A549 (cell line): Measurements from ENCODE around the gene CLCN4. TPM values are rescaled to one million over a fixed set of nuclear protein-coding genes. Genes with fewer than 3 reads are reported as not detected.

Experiments
- ATAC-seq, 2 experiments: fragments of 200-7000 bp in 1 of 2; fragments of >200 bp in 1 of 2; cut with Nextera tagmentation in 1 of 2; cut with Tn5 transposase in 1 of 2; 3 replicates each; pipeline versions ENCODE4 v1.8.0 to v1.9.1; 2018 to 2020; ENCODE audit warnings: mild to moderate bottlenecking in 1 of 2, moderate library complexity in 1 of 2
- CTCF ChIA-PET: fragments of 300-600 bp; sonication (Branson Sonifier 250); formaldehyde crosslinking; extraction: SDS; loops from one replicate; lab custom pipeline; 2021; ENCODE audit warnings: antibody characterized with exemption, inconsistent platforms; lab: Yijun Ruan, JAX
- POLR2A ChIA-PET: fragments of 350-600 bp; formaldehyde crosslinking; extraction: SDS; loops from one replicate; lab custom pipeline; 2021; ENCODE audit warnings: antibody characterized with exemption, inconsistent platforms; lab: Yijun Ruan, JAX
- DNase-seq, 2 experiments: peaks; one replicate each; pipeline versions ENCODE4 v3.0.0 to v3.0.0-alpha.2; 2011 to 2016; ENCODE audit warnings: low read depth in 1 of 2, low spot score in 1 of 2
- FAIRE-seq: peaks from 2 replicates; lab custom pipeline; 2011; peaks lifted over from hg19 to GRCh38; lab: Jason Lieb, UNC
- H3K27ac ChIP-seq, 2 experiments: fragments of >200 bp; sonication (Bioruptor Twin); formaldehyde crosslinking; 3 replicates each; pipeline ENCODE4 v1.5.1; 2016 to 2017
- H3K4me1 ChIP-seq: fragments of >200 bp; sonication (Bioruptor Twin); formaldehyde crosslinking; 3 replicates; pipeline ENCODE4 v1.6.1; 2016
- H3K4me2 ChIP-seq: fragments of >200 bp; sonication (Bioruptor Twin); formaldehyde crosslinking; 3 replicates; pipeline ENCODE4 v1.6.1; 2016
- H3K4me3 ChIP-seq: fragments of >200 bp; sonication (Bioruptor Twin); formaldehyde crosslinking; 3 replicates; pipeline ENCODE4 v1.5.1; 2016
- H3K9me3 ChIP-seq: fragments of >200 bp; sonication (Bioruptor Twin); formaldehyde crosslinking; 3 replicates; pipeline ENCODE4 v1.6.1; 2016
- BCL3 ChIP-seq: fragments of >200 bp; sonication (Bioruptor Twin); formaldehyde crosslinking; IDR thresholded peaks from 3 replicates; pipeline ENCODE4 v1.6.1; 2016
- BHLHE40 ChIP-seq: IDR thresholded peaks from 2 replicates; pipeline ENCODE4 v1.6.1; 2012; ENCODE audit warnings: low read depth, low read length, inconsistent platforms
- CHD4 ChIP-seq: fragments of 200-600 bp; sonication (generic); IDR thresholded peaks from 2 replicates; pipeline ENCODE4 v1.6.1; 2016; ENCODE audit warnings: antibody characterized with exemption, mild to moderate bottlenecking, borderline replicate concordance
- CTCF ChIP-seq: fragments of >200 bp; sonication (Bioruptor Twin); formaldehyde crosslinking; IDR thresholded peaks from 3 replicates; pipeline ENCODE4 v1.5.1; 2016
- EHMT2 ChIP-seq: fragments of 200-600 bp; sonication (generic); IDR thresholded peaks from 2 replicates; pipeline ENCODE4 v1.6.1; 2016; ENCODE audit warnings: antibody characterized with exemption, low read depth, mild to moderate bottlenecking, moderate library complexity
- FOXS1 ChIP-seq: fragments of 250-450 bp; sonication (Bioruptor Pico); IDR thresholded peaks from 2 replicates; pipeline ENCODE4 v1.5.0; 2020; ENCODE audit warnings: mild to moderate bottlenecking, moderate library complexity
- HDAC2 ChIP-seq: fragments of 200-600 bp; sonication (generic); IDR thresholded peaks from 2 replicates; pipeline ENCODE4 v1.6.1; 2016
- HOXB5 ChIP-seq: fragments of 250-450 bp; sonication (Bioruptor Pico); IDR thresholded peaks from 2 replicates; pipeline ENCODE4 v1.5.0; 2020; ENCODE audit warnings: mild to moderate bottlenecking, moderate library complexity
- JUN ChIP-seq, 2 experiments: fragments of >200 bp; sonication (Bioruptor Twin); formaldehyde crosslinking; IDR thresholded peaks; 2 replicates in 1 of 2; 3 replicates in 1 of 2; pipeline ENCODE4 v1.6.1; 2016 to 2017
- JUNB ChIP-seq: fragments of >200 bp; sonication (Bioruptor Twin); formaldehyde crosslinking; IDR thresholded peaks from 2 replicates; pipeline ENCODE4 v1.6.1; 2016
- KDM1A ChIP-seq: fragments of 200-600 bp; sonication (generic); IDR thresholded peaks from 2 replicates; pipeline ENCODE4 v1.6.1; 2016; ENCODE audit warnings: low read depth, mild to moderate bottlenecking
- MAX ChIP-seq: IDR thresholded peaks from 2 replicates; pipeline ENCODE4 v1.6.1; 2012
- MYC ChIP-seq: IDR thresholded peaks from 2 replicates; pipeline ENCODE4 v1.6.1; 2012; ENCODE audit warnings: mild to moderate bottlenecking, inconsistent platforms, low read length, improper control_type of control experiment, borderline replicate concordance
- NFE2L2 ChIP-seq: fragments of 150-350 bp; conservative IDR thresholded peaks from 2 replicates; pipeline ENCODE4 v1.6.1; 2014; ENCODE audit warnings: low read length
- NPAS2 ChIP-seq: fragments of 250-450 bp; sonication (Bioruptor Pico); IDR thresholded peaks from 2 replicates; pipeline ENCODE4 v1.8.0; 2022; ENCODE audit warnings: mild to moderate bottlenecking, moderate library complexity, borderline replicate concordance
- NR3C1 ChIP-seq: fragments of >200 bp; sonication (Bioruptor Twin); formaldehyde crosslinking; IDR thresholded peaks from 3 replicates; pipeline ENCODE4 v1.6.1; 2017
- RAD21 ChIP-seq, 2 experiments: fragments of >200 bp in 1 of 2; sonication (Bioruptor Twin) in 1 of 2; formaldehyde crosslinking in 1 of 2; IDR thresholded peaks in 1 of 2; conservative IDR thresholded peaks in 1 of 2; 2 replicates in 1 of 2; 3 replicates in 1 of 2; pipeline ENCODE4 v1.6.1; 2012 to 2018; ENCODE audit warnings: inconsistent platforms in 1 of 2
- REST ChIP-seq: fragments of 200-600 bp; sonication (generic); IDR thresholded peaks from 2 replicates; pipeline ENCODE4 v1.6.1; 2016; ENCODE audit warnings: antibody characterized with exemption, mild to moderate bottlenecking, moderate library complexity
- SMC3 ChIP-seq: fragments of >200 bp; sonication (Bioruptor Twin); formaldehyde crosslinking; IDR thresholded peaks from 3 replicates; pipeline ENCODE4 v1.6.1; 2018; ENCODE audit warnings: inconsistent platforms
- USF2 ChIP-seq: fragments of 450-650 bp; IDR thresholded peaks from 2 replicates; pipeline ENCODE4 v1.6.1; 2014; ENCODE audit warnings: antibody characterized with exemption
- WGBS: methylation state at CpG from one replicate; pipeline ENCODE4 v1.1.6; 2017; ENCODE audit errors: missing lambda C conversion rate; 5-methylcytosine and 5-hydroxymethylcytosine counted together
- polyA plus RNA-seq, 4 experiments: library from polyadenylated mRNA; depleted of rRNA in 3 of 4; stranded (reverse); fragments of >200 nt; fragmentation: RNase III in 1 of 4; extraction: RNeasy Plus Mini Kit Qiagen cat#74134 plus additional on column Dnase treatment in 1 of 4; gene quantifications; 2 replicates in 3 of 4; 3 replicates in 1 of 4; pipeline ENCODE4 v1.2.3, GENCODE V29; 2011 to 2017

The CLCN4 gene
- polyA plus RNA-seq, 2 of the 4 experiments (the other 2 are of a cell fraction), result 2.8 to 4.7 TPM

- Histone ChIP-seq H3K4me2 (no peak overlapping the region), H3K27ac (no peak overlapping the region), H3K4me3 (no peak overlapping the region), H3K9me3 (peaks cover 28% of the 10 kb centered on the region), H3K4me1 (no peaks in the 10 kb centered on the region)
- ChIA-PET POLR2A (no interaction called here), CTCF (no interaction called here)
- ATAC-seq, result no peak
- FAIRE-seq, result no peak
- no peak for DNase-seq
- WGBS, result 81% methylated on average over 8 of the region's 13 CpGs
- no peak for TF ChIP-seq NR3C1
- no peak for TF ChIP-seq CTCF
- no peak for TF ChIP-seq EHMT2
- TF ChIP-seq MYC, result no peak
- no peak for TF ChIP-seq CHD4
- no peak for TF ChIP-seq NFE2L2
- no peak for TF ChIP-seq MAX
- TF ChIP-seq USF2, result no peak
- TF ChIP-seq HOXB5 (CRISPR knock-in tag), result no peak
- TF ChIP-seq BHLHE40, result no peak
- no peak for TF ChIP-seq REST
- no peak for TF ChIP-seq JUN (IDR thresholded peaks at IDR 0.05)
Observed at GRCh38 chrX:10125248-10125615, 31.5 kb upstream of the CLCN4 start.

GRCh38 chrX:10126044-10126443 lies 30.7 kb upstream of the CLCN4 start:
- FAIRE-seq, result no peak
- DNase-seq, result no peak
- POLR2A ChIA-PET, result no interaction called here
- Histone ChIP-seq H3K9me3 (peaks cover 20% of the 10 kb centered on the region), H3K4me1 (no peaks in the 10 kb centered on the region), H3K4me2 (no peak overlapping the region), H3K4me3 (no peak overlapping the region), H3K27ac (no peak overlapping the region)
- no peak for ATAC-seq
- CTCF ChIA-PET, result no interaction called here
- no peak for TF ChIP-seq NPAS2 (CRISPR knock-in tag)
- TF ChIP-seq SMC3, result no peak
- no peak for TF ChIP-seq JUNB
- 92% methylated on average over 23 of the region's 23 CpGs for WGBS

GRCh38 chrX:10126834-10127233 lies 29.9 kb upstream of the CLCN4 start:
- 90% methylated on average over 9 of the region's 10 CpGs for WGBS
- POLR2A ChIA-PET, result no interaction called here
- no peak for FAIRE-seq

More at GRCh38 chrX:10126834-10127233, 29.9 kb upstream of the CLCN4 start:
- DNase-seq, result no peak
- TF ChIP-seq NR3C1, result no peak
- TF ChIP-seq EHMT2, result no peak
- TF ChIP-seq RAD21 (conservative IDR thresholded peaks at IDR 0.05 in 1 of 2, IDR thresholded peaks at IDR 0.05 in 1 of 2), result no peak
- no peak for TF ChIP-seq USF2
- no peak for TF ChIP-seq BCL3
- TF ChIP-seq KDM1A, result no peak
- TF ChIP-seq FOXS1, result no peak
- no peak for TF ChIP-seq HDAC2
- H3K9me3 ChIP-seq, result peaks cover 13% of the 10 kb centered on the region
- CTCF ChIA-PET, result no interaction called here
- H3K4me1 ChIP-seq, result no peaks in the 10 kb centered on the region
- no peak overlapping the region for H3K27ac ChIP-seq
- no peak overlapping the region for H3K4me2 ChIP-seq
- no peak overlapping the region for H3K4me3 ChIP-seq
- ATAC-seq, result no peak
